DOHH2 (cell line): Measurements from ENCODE around the gene SYCE1.

Experiments
- H3F3A ChIP-seq: fragments of 200-600 bp; sonication (generic), shearing (Covaris generic); 2 replicates; pipeline ENCODE4 v1.6.0; 2016; ENCODE audit warnings: antibody characterized with exemption, mild to moderate bottlenecking; ENCODE audit not compliant: control insufficient read depth, insufficient read depth
- H3K27ac ChIP-seq: fragments of 200-600 bp; sonication (generic); 2 replicates; pipeline ENCODE4 v1.5.1; 2014; ENCODE audit warnings: low read depth, mild to moderate bottlenecking, low read length, moderate library complexity
- H3K27me3 ChIP-seq: fragments of 200-600 bp; sonication (generic); 2 replicates; pipeline ENCODE4 v1.6.1; 2014; ENCODE audit warnings: mild to moderate bottlenecking, low read length, mixed read lengths; ENCODE audit not compliant: control insufficient read depth
- H3K36me3 ChIP-seq: fragments of 200-600 bp; sonication (generic); 2 replicates; pipeline ENCODE4 v1.6.1; 2014; ENCODE audit warnings: mild to moderate bottlenecking, low read length, moderate library complexity, mixed read lengths; ENCODE audit not compliant: control insufficient read depth
- H3K4me1 ChIP-seq: fragments of 200-600 bp; sonication (generic); 2 replicates; pipeline ENCODE4 v1.6.1; 2014; ENCODE audit warnings: mild to moderate bottlenecking, low read length, mixed read lengths; ENCODE audit not compliant: control insufficient read depth
- H3K4me2 ChIP-seq: fragments of 200-600 bp; sonication (generic); 2 replicates; pipeline ENCODE4 v1.6.0; 2014; ENCODE audit warnings: mild to moderate bottlenecking, low read length, moderate library complexity
- H3K4me3 ChIP-seq: fragments of 200-600 bp; sonication (generic); 2 replicates; pipeline ENCODE4 v1.5.1; 2014; ENCODE audit warnings: mild to moderate bottlenecking, low read length, mixed read lengths
- H3K79me2 ChIP-seq: fragments of 200-600 bp; sonication (generic); 2 replicates; pipeline ENCODE4 v1.6.1; 2014; ENCODE audit warnings: mild to moderate bottlenecking, low read length, mixed read lengths; ENCODE audit not compliant: control insufficient read depth
- H3K9me2 ChIP-seq: fragments of 200-600 bp; sonication (generic); replicated peaks from 2 replicates; pipeline ENCODE4 v1.6.1; 2014; ENCODE audit warnings: mild to moderate bottlenecking, low read length, mixed read lengths; ENCODE audit not compliant: control insufficient read depth
- H3K9me3 ChIP-seq: fragments of 200-600 bp; sonication (generic); 2 replicates; pipeline ENCODE4 v1.6.1; 2014; ENCODE audit warnings: antibody characterized with exemption, low read length, mixed read lengths; ENCODE audit not compliant: control insufficient read depth, insufficient read depth
- H4K20me1 ChIP-seq: fragments of 200-600 bp; sonication (generic); 2 replicates; pipeline ENCODE4 v1.6.0; 2014; ENCODE audit warnings: low read depth, mild to moderate bottlenecking, antibody characterized with exemption, low read length, moderate library complexity; ENCODE audit not compliant: control insufficient read depth, insufficient read depth
- CTCF ChIP-seq: fragments of 200-600 bp; sonication (generic); IDR thresholded peaks from one replicate; pipeline ENCODE4 v1.5.1; 2014; ENCODE audit warnings: antibody characterized with exemption, mild to moderate bottlenecking, low read depth, low read length; ENCODE audit not compliant: poor library complexity, severe bottlenecking
- EZH2phosphoT487 ChIP-seq: fragments of 200-600 bp; sonication (generic); IDR thresholded peaks from 2 replicates; pipeline ENCODE4 v1.6.1; 2017; ENCODE audit warnings: borderline replicate concordance, mild to moderate bottlenecking, antibody characterized with exemption, low read length, moderate library complexity, mixed read lengths

The SYCE1 gene, protein sequence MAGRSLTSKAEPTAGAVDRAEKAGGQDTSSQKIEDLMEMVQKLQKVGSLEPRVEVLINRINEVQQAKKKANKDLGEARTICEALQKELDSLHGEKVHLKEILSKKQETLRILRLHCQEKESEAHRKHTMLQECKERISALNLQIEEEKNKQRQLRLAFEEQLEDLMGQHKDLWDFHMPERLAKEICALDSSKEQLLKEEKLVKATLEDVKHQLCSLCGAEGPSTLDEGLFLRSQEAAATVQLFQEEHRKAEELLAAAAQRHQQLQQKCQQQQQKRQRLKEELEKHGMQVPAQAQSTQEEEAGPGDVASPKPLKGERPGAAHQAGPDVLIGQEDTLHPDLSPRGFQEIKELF

GRCh38 chr10:133565441-133566294 lies at the start of gene SYCE1:
SYCE1 (minus strand) TSS chr10:133565583; CDS start chr10:133565529, 54 bp downstream.
- Histone ChIP-seq H4K20me1 (no peaks in the 10 kb centered on the region), H3K79me2 (no peaks in the 10 kb centered on the region), H3K9me3 (peaks cover 16% of the 10 kb centered on the region; the same call in 1 of the 2 replicates), H3K27ac (no peak within 1 kb of the TSS), H3K4me3 (no peak within 1 kb of the TSS), H3K27me3 (peaks cover 3% of the 10 kb centered on the region), H3K4me1 (no peaks in the 10 kb centered on the region), H3K9me2 (no peaks in the 10 kb centered on the region), H3K36me3 (no peaks in the 10 kb centered on the region), H3F3A (no peaks in the 10 kb centered on the region), H3K4me2 (no peak within 1 kb of the TSS)
- TF ChIP-seq CTCF (no peak), EZH2phosphoT487 (no peak)

DNA sequence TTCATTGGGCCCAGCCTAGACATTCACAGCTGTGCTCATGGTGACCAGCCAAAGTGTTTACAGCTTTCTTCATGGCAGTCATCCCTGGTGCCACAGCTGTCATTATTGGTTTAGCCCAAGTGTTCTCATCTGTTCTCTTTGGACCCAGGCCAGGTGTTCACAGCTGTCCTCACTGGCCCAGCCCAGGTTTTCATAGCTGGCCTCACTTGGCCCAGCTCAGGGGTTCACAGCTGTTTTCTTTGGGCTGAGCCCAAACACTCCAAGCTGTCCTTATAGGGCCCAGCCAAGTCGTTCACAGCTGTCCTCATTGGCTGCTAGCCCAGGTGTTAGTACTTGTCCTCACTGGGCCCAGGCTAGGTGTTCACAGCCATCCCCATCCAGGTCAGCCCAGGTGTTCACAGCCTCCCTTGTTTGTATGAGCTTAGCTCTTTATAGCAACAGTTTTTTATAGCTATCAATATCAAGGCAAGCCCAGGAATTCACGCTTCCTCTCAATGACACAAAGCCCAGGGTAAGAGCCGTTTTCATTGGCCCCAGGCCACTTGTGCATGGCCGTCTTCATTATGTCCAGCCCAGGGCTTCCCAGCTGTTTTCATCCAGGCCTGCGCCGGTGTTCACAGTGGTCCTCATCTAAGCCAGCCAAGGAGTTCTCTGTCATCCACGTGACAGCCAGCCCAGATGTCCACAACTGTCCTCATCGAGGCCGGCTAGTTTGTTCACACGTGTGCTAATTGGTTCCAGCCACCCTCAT lies 49.6 kb upstream of the SYCE1 start:
- H3K4me1 ChIP-seq: no peaks in the 10 kb centered on the region
- no peak overlapping the region for H3K4me3 ChIP-seq
- no peaks in the 10 kb centered on the region for H4K20me1 ChIP-seq
- H3K79me2 ChIP-seq: no peaks in the 10 kb centered on the region
- TF ChIP-seq EZH2phosphoT487 (no peak), CTCF (no peak)
- no peaks in the 10 kb centered on the region for H3K27me3 ChIP-seq
- no peaks in the 10 kb centered on the region for H3F3A ChIP-seq
- 0 out of 2 replicates have a peak, but pooled peaks cover 3% of the 10 kb centered on the region for H3K9me3 ChIP-seq
- no peak overlapping the region for H3K4me2 ChIP-seq
- no peaks in the 10 kb centered on the region for H3K36me3 ChIP-seq
- H3K27ac ChIP-seq: no peak overlapping the region
- no peaks in the 10 kb centered on the region for H3K9me2 ChIP-seq

GRCh38 chr10:133613699-133614098 lies 48.3 kb upstream of the SYCE1 start:
- TF ChIP-seq EZH2phosphoT487 (no peak), CTCF (no peak)
- H3K4me3 ChIP-seq: no peak overlapping the region
- H3K27ac ChIP-seq: no peak overlapping the region
- H4K20me1 ChIP-seq: no peaks in the 10 kb centered on the region
- no peaks in the 10 kb centered on the region for H3K36me3 ChIP-seq
- H3F3A ChIP-seq: no peaks in the 10 kb centered on the region
- H3K4me2 ChIP-seq: no peak overlapping the region
- 0 out of 2 replicates have a peak, but pooled peaks cover under 1% of the 10 kb centered on the region for H3K9me3 ChIP-seq
- H3K79me2 ChIP-seq: no peaks in the 10 kb centered on the region
- no peaks in the 10 kb centered on the region for H3K4me1 ChIP-seq
- H3K27me3 ChIP-seq: peaks cover under 1% of the 10 kb centered on the region; the same call in 1 of the 2 replicates
- no peaks in the 10 kb centered on the region for H3K9me2 ChIP-seq
